Activated T-cell treated with anti-CD3 and anti-CD28 coated beads for 48 hours (primary cell): ENCODE data around the gene POU2AF2.
"Not testable (repeated sequence)": the region's sequence is repeated elsewhere in the genome, so short reads cannot be mapped to it uniquely, and the experiment has no call there.

Experiments
- DNase-seq: peaks from one replicate; pipeline ENCODE4 v3.0.0-alpha.2; 2020; ENCODE audit warnings: low read depth

Gene POU2AF2

GRCh38 chr11:111258046-111258445, 12.5 kb downstream of the POU2AF2 start:
- no peak for DNase-seq

- no peak for DNase-seq
These were observed 14.4 kb downstream of the POU2AF2 start for GRCh38 chr11:111259896-111260295.

- no peak for DNase-seq
These were observed 15.3 kb downstream of the POU2AF2 start for GRCh38 chr11:111260811-111261210.

GRCh38 chr11:111264646-111265045, 19.1 kb downstream of the POU2AF2 start:
- no peak for DNase-seq

GRCh38 chr11:111265421-111265820, 19.9 kb downstream of the POU2AF2 start:
- no peak for DNase-seq

- not testable (repeated sequence) for DNase-seq
These were observed 22.8 kb downstream of the POU2AF2 start for GRCh38 chr11:111268303-111268702.

GRCh38 chr11:111269146-111269868, 23.8 kb downstream of the POU2AF2 start:
- no peak for DNase-seq

- DNase-seq, result no peak
These were observed 26.9 kb downstream of the POU2AF2 start for GRCh38 chr11:111272420-111272819.

- DNase-seq, result no peak
These were observed 37.1 kb downstream of the POU2AF2 start for GRCh38 chr11:111282562-111283075.

GRCh38 chr11:111283945-111284481, 38.5 kb downstream of the POU2AF2 start:
- no peak for DNase-seq

GRCh38 chr11:111285189-111286091, 39.9 kb downstream of the POU2AF2 start:
- DNase-seq, result no peak

GRCh38 chr11:111291764-111292163, 46.2 kb downstream of the POU2AF2 start:
- no peak for DNase-seq

GRCh38 chr11:111292408-111292807, 46.9 kb downstream of the POU2AF2 start:
- not testable (repeated sequence) for DNase-seq

GRCh38 chr11:111296196-111296595, 50.7 kb downstream of the POU2AF2 start:
- DNase-seq, result no peak

- no peak for DNase-seq
These were observed 52.2 kb downstream of the POU2AF2 start for GRCh38 chr11:111297696-111298095.

- DNase-seq, result no peak
These were observed 53.0 kb downstream of the POU2AF2 start, which contains the start of gene POU2AF3 for GRCh38 chr11:111298413-111299100. Gene POU2AF3, plus strand, starts transcription at chr11:111298546. Its CDS starts 36 bp downstream, at chr11:111298582.

- no peak for DNase-seq
These were observed 53.8 kb downstream of the POU2AF2 start for GRCh38 chr11:111299101-111300026.

- no peak for DNase-seq
These were observed 55.0 kb downstream of the POU2AF2 start for GRCh38 chr11:111300569-111300968.

GRCh38 chr11:111301004-111301841, 55.7 kb downstream of the POU2AF2 start:
- DNase-seq, result no peak

GRCh38 chr11:111301842-111302118, 56.3 kb downstream of the POU2AF2 start:
- no peak for DNase-seq
